GM21423 (cell line): ENCODE results near the gene SERF2.
"Not testable (repeated sequence)": the region's sequence is repeated elsewhere in the genome, so short reads cannot be mapped to it uniquely, and the experiment has no call there.

Experiments used
- ATAC-seq: cut with Tn5 transposase; IDR thresholded peaks from one replicate; pipeline ENCODE4 v1.9.1; 2021; ENCODE audit warnings: mild to moderate bottlenecking, moderate library complexity; ENCODE audit not compliant: unreplicated experiment

Gene SERF2

GRCh38 chr15:43792761-43793476 is 799 bp downstream of the SERF2 start:
- ATAC-seq = no peak

GRCh38 chr15:43793647-43794046 is 1.5 kb downstream of the SERF2 start:
- ATAC-seq = no peak

- no peak for ATAC-seq
These were observed 2.3 kb downstream of the SERF2 start for GRCh38 chr15:43794269-43795037.

- ATAC-seq = no peak
These were observed 3.1 kb downstream of the SERF2 start for GRCh38 chr15:43795197-43795596.

- no peak for ATAC-seq
These were observed 3.9 kb downstream of the SERF2 start for GRCh38 chr15:43795997-43796396.

GRCh38 chr15:43796566-43796965 is 4.4 kb downstream of the SERF2 start:
- no peak for ATAC-seq

- no peak for ATAC-seq
These were observed 7.3 kb downstream of the SERF2 start for GRCh38 chr15:43799209-43799944.

- ATAC-seq = no peak
These were observed 7.8 kb downstream of the SERF2 start, which contains the start of gene SERINC4 for GRCh38 chr15:43799945-43800285. Gene SERINC4, minus strand, starts transcription at chr15:43800220. Its CDS starts 234 bp downstream, at chr15:43799986.

GRCh38 chr15:43800286-43801141 is 8.4 kb downstream of the SERF2 start, which contains the start of gene HYPK:
Gene HYPK, plus strand, starts transcription at chr15:43800599. Its CDS starts 24 bp downstream, at chr15:43800623.
- peak; percentile 86 for ATAC-seq

- ATAC-seq = not testable (repeated sequence)
These were observed 10.6 kb downstream of the SERF2 start for GRCh38 chr15:43802676-43803075.

- no peak for ATAC-seq
These were observed 16.4 kb downstream of the SERF2 start for GRCh38 chr15:43808435-43808950.

GRCh38 chr15:43808960-43809678 is 17.0 kb downstream of the SERF2 start:
- peak; percentile 59 for ATAC-seq

GRCh38 chr15:43815064-43815463 is 22.9 kb downstream of the SERF2 start:
- ATAC-seq = not testable (repeated sequence)

- no peak for ATAC-seq
These were observed 29.4 kb downstream of the SERF2 start for GRCh38 chr15:43821505-43821904.

- peak; percentile 81 for ATAC-seq
These were observed 32.5 kb downstream of the SERF2 start, which contains the start of gene MFAP1 for GRCh38 chr15:43824302-43825246. Gene MFAP1, minus strand, starts transcription at chr15:43824690. Its CDS starts 121 bp downstream, at chr15:43824569.

- ATAC-seq = not testable (repeated sequence)
These were observed 33.2 kb downstream of the SERF2 start for GRCh38 chr15:43825305-43825704.

GRCh38 chr15:43826029-43826507 is 33.9 kb downstream of the SERF2 start:
- ATAC-seq = no peak
